NCI-H1092 (cell line): Measurements from ENCODE around the gene RIN3.
"Not testable (repeated sequence)": the region's sequence is repeated elsewhere in the genome, so short reads cannot be mapped to it uniquely, and the experiment has no call there.

Source experiments
- DNase-seq: peaks from one replicate; lab custom pipeline; 2025; lab: John Stamatoyannopoulos, UW

RIN3 gene

GRCh38 chr14:92531106-92531873 lies 17.7 kb downstream of the RIN3 start:
- no peak for DNase-seq

- DNase-seq: no peak
Measured at GRCh38 chr14:92532490-92533163, 19.0 kb downstream of the RIN3 start.

DNA sequence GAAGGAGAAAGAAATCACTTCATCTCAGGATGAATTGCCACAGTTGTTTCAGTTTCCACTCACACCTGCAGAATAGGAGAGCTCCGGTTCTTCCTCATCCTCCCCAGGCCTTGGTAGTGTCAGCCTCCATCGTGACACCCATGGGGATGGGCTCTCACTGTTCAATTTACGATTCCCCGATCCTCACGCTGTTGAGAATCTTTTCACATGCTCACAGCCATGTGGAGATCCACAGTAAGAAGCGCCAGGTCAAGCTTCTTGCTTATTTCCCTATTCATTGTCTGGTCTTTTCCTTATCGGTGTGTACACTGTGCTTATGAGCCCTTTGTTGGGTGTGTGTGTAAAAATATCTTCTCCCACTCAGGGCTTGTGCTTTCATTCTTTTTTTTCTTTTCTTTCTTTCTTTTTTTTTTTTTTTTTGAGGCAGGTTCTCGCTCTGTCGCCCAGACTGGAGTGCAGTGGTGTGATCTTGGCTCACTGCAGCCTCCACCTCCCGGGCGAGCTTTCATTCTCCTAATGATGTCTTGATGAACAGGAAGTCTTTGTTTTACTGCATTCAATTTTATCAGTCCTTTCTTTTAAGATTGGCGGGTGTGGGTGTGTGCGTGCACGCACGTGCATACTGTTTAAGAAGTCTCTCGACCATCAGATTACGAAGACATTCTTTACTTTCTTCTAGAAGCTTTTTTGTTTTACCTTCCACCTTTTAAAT lies 21.5 kb downstream of the RIN3 start:
- no peak for DNase-seq

DNA sequence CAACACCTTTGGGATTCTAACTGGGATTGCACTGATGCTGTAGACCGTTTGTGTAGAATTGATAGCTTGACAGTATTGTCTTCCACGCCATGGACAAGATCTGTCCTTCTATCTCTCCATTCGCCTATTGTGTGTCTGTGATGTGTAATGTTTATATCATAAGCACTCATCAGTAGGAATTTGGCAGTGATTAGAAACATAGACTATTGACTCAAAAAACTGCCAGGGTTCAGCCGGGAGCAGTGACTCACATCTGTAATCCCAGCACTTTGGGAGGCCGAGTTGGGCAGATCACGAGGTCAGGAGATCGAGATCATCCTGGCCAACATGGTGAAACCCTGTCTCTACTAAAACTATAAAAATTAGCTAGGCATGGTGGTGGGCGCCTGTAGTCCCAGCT lies 22.6 kb downstream of the RIN3 start:
- DNase-seq: not testable (repeated sequence)

GRCh38 chr14:92538412-92538985 lies 24.9 kb downstream of the RIN3 start:
- no peak for DNase-seq

DNA sequence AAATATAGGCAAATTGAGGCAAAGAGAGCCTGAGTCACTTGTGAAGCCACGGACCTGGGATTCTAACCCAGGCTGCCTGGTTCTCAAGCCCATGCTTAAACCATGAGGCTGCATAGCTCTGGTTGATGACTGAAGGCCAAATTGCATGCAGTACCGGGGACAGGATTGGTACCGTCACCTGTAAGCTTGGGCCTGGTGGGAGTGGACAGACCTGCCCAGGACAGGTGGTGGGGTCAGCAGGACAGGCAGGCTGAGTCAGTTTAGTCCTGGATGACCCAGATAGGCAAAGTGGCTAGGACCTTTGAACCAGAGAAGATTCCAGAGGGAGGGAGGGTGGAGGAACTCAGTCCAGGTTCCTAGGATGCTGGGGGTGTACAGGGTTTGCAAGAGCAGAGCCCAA lies 25.8 kb downstream of the RIN3 start:
- no peak for DNase-seq

- DNase-seq: no peak
Measured at GRCh38 chr14:92539875-92540274, 26.3 kb downstream of the RIN3 start.

DNA sequence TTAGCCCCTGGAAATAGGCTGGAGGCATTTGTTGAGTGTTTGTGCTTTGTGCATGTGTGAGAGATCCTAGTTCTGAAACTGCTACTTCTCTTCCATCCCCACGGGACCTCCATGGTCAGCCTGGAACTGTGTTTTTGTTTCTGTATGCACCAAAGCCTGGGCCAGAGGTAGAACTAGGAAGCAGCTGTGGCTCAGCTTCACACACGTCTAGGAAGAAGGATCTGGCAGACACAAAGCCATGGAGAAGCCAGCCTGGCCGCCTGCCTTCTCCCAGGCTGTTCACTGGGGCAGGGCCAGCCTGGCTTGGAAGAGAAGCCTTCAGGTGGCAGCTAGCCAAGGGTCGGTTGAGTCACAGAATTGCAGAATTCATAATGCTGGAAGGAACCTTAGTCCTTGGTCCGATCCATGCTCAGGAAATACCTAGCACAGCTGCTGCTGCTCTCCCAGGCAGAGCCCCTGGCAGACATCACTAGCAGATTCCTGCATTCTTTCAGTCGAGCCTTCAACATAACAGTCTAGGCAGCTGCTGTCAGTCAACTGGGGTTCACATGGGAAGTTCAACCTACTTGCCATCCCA lies 27.0 kb downstream of the RIN3 start:
- DNase-seq: no peak

GRCh38 chr14:92542766-92543554 lies 29.4 kb downstream of the RIN3 start:
- DNase-seq: no peak

DNA sequence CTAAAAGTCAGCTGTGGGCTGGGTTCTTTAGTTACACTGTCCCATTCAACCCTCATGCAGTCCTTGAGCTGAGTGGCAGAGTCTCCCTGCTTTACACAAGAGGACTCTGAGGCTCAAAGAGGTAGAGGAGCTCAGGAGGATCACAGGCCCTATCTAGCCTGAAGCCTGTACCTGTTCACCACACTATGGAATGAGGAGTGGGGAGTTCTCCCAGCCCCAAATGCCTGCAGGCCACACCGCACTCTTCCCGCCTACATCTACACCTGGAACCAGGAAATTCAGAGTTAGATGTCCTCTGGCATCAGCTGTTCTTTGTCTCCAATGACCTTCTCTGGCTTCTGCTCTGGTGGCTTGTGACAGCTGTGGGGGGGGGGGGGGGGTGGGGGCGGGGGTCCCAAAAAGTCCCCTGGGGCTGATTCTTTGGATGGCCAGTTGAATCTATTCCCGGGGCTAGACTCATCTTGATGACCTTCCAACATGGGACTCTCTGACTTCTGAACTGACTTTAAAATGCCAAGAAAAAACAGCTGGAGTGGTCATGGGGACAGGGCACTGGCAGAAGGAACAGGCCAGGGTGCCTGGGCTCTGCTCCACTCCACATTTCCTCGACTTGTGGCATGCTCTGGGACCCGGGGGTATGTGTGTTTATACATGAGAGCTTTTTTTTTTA lies 30.6 kb downstream of the RIN3 start:
- no peak for DNase-seq

- DNase-seq: peak; percentile 3
Measured at GRCh38 chr14:92546347-92547053, 32.9 kb downstream of the RIN3 start.

DNA sequence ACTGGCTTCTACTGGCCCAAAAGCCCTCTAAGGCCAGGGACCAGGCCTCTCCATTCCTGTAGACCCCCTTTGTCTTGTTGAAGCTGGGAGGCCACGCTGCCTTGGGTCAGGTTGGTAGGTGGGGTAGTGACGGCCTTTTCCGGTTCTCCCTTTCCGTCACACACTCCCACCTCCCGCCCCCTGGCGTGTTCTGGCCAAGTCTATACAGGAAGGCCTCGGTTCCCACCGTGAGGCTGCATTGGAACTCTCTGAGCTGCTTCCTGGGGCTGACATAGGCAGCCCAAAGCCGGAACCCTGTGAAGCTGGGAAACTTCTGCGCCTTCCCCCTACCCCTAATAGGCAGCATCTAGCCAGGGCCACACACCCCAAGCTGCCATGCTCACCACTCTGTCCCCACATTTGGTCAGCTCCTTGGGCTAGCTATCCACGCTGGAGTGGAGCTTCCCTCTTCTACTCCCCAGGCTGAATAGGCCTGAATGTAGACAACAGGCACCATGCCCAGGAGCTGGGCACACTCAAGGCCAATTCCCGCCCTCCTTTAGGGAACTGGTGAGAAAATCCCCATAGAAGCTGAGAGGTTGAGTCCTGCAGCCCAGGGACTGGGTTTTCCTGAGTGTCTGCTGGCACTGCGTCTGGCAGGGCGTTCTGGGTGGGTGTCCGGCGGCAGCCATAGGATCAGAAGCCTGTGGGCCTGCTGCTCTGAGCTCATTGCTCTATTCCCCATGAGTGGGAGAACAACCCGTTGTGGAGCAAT lies 35.7 kb downstream of the RIN3 start:
- DNase-seq: no peak

GRCh38 chr14:92549859-92550230 lies 36.3 kb downstream of the RIN3 start:
- DNase-seq: no peak

DNA sequence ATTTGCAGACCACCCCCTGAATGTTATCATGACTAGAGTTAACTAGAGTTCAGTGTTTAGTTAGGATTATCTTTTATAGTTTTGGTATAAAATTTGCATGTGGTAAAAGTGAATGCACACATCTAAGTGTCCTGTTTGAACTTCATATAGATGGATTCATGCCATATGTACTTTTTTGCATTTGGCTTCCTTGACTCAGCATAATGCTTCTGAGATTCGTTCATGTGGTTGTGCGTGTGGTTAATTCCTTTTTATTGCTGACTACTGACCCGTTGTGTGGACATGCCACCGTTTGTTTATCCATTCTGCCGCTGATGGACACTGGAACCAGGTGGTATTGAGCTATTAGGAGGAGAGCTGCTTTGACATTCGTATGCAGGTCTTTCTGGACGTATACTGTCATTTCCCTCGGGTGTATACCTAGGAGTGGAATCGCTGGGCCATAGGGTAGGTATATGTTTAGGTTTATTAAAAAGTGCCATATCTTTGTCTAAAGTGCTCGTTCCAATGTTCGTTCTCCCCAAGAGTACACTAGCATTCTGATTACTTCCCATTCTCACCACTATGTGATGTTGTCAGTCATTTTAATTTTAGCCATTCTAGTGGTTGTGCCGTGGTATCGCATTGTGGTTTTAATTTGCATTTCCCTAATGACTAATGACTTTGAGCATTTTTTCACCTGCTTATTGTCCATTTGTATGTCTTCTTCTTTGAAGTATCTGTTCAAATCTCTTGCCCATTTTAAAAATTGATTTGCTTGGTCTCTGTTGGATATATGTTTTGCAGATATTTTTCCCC lies 37.7 kb downstream of the RIN3 start:
- DNase-seq: no peak

GRCh38 chr14:92552066-92552465 lies 38.5 kb downstream of the RIN3 start:
- DNase-seq: no peak

DNA sequence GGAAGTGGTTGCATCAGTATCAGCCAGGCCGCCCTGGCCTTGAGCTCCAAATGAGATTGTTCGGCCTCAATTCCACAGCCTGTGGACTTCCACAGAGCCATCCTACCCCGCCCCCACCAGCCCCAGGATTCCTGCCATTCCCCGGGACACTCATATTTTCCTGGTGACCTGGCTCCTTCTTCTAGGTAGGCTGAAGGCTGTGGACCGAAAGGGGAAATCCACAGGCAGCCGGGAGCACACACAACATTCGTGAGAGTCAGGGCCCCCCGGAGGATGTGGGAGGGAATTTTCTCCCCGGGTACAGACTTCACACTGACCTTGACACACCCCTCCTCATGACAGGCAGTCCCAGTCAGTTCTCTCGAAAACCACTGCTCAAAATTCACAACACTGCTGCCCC lies 39.9 kb downstream of the RIN3 start:
- DNase-seq: no peak

DNA sequence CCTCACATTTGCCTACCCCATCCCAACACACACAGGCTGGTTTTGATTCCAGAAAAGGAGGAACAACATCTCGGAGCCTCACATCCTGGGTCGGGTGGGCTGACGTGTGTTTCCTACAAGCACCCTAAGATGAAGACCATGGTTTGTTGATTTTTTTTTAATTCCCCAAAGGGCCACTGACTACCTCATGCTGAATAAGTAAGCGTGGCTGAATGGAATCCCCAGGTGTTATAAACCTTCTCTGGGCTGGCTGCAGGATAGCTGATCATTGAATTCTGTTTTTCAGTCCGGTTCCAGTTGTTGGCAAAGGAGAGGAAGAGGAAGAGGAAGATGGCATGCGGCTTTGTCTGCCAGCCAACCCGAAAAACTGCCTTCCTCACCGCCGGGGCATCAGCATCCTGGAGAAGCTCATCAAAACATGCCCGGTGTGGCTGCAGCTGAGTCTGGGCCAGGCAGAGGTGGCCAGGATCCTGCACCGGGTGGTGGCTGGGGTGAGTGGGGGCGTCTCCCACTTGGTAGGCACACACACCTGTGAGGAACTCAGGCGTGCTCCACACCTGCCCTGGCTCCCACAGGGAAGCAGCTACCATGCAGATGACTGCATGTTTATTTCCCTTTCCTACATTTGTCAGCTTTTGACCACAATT lies 42.0 kb downstream of the RIN3 start:
- DNase-seq: no peak

DNA sequence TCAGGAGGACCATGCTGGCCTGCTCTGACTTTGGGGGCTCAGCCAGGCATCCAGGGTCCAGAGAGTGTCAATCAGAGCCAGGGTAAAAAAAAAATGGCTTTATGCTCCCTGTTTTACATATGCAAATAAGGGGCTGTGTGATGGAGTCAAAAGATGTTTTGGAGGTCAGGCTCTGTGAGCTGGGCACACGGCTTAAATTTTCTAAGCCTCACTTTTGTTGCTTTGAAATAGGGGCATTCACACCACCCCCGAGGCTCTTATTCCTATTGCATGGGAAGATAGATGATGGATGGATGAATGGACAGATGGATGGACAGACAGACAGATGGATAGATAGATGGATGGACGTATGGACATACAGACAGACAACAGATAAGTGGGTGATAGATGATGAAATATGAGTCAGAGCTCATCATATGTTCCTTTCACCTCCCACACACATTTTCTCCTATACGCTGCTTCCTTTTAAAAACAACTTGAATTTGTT lies 42.7 kb downstream of the RIN3 start:
- DNase-seq: no peak
